NCI-H2029 treated with DMSO at 0.1 percent for 48 hours (cell line): ENCODE results near the gene SMPDL3A.
"Not testable (repeated sequence)": the region's sequence is repeated elsewhere in the genome, so short reads cannot be mapped to it uniquely, and the experiment has no call there.

ENCODE experiments used
- DNase-seq: peaks from one replicate; lab custom pipeline; 2025; lab: John Stamatoyannopoulos, UW

Gene SMPDL3A

DNA sequence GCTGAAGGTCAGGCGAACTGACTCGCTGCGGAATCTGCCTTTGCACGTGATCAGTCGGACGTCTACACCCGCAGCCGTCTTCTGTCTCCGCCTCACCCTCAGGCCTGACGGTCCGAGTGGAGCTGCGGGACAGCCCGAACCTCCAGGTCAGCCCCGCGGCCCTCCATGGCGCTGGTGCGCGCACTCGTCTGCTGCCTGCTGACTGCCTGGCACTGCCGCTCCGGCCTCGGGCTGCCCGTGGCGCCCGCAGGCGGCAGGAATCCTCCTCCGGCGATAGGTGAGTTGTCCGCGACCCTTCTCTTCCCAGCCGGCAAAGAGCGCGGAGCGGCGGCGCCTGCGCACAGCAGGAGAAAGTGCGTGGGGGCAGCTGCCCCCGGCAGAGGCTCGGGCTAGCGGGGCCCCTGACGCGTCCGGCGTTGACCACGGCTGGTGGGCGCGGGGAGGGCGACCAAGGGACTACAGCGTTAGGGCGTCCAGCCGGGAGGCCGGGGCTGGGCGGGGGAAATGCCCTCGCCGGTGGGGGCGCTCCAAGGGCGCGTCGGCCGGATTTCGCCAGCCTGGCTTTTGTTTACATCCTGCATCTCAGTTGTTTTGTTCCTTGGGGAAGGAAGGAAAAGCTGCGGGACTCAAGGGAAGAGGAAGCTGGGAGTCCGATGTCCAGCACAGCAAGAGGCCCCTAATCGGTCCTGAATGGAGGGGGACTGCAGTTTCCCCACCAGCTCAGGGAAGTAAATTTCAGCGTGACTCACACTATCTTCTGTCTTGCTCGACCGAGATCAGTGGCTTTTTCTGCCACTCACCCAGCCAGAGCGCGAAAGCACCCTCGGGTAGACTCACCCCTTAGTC, at the start of gene SMPDL3A:
Gene SMPDL3A, plus strand, starts transcription at position 77 of the 846 bp plus-strand sequence. Its CDS starts 89 bp downstream, at position 166.
- DNase-seq = peak; percentile 82

- no peak for DNase-seq
These were observed 49.0 kb upstream of the SMPDL3A start for GRCh38 chr6:122740091-122740490.

DNA sequence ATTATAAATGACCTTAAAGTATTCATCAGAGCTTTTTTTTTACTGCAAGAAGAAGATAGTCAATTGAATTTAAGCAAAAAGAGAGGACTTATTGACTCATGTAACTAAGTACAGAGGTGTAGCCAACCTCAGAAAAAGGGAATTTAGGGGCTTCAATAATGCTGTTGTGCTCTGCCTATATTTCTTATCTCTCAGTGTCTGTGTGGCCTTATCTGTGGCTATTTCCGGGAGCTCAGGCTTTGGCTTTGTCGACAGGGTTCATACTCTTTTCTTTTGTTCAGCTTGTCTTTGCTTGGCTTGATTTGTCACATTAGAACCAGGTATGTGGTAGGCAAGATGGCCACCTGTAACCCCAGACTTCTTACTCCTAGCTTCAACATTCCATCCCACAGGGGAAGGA, 48.1 kb upstream of the SMPDL3A start:
- no peak for DNase-seq

DNA sequence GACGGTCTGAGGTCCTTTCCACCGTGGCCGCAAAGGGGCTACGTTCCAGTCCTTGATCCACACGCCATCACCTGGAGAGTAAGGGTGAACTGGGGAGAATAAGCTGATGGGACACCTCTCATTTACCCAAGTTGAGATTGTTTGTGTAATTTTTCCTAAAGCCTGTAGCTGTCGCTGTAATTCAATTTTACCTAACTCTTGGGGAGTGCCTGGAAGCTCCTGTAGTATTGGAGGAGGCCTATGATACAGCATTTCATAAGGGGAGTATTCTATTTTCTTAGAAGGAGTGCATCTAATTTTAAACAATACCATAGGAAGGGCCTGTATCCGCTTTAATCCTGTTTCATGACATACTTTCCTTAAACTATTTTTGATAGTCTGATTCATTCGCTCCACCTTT, 44.8 kb upstream of the SMPDL3A start:
- DNase-seq = peak; percentile 51

GRCh38 chr6:122744856-122745255, 44.2 kb upstream of the SMPDL3A start:
- DNase-seq = peak; percentile 99

DNA sequence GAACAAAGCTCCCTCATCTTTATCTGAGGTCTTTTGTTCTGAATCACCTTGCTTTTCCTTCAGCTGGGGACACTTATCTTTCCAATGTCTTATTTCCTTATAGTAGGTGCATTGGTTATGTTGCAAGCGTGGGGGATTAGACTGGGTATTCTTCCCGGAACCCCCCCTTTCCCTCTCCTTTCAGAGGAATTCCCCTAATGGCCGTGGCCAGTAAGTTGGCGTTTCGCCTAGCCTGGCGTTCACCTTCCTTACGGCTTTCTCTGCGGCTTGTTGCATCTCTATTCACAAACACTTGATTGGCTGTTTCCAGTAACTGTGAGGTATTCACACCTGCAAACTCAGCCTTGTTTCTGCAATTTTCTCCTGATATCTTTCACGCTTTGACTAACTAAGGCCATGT, 42.4 kb upstream of the SMPDL3A start:
- DNase-seq = no peak

DNA sequence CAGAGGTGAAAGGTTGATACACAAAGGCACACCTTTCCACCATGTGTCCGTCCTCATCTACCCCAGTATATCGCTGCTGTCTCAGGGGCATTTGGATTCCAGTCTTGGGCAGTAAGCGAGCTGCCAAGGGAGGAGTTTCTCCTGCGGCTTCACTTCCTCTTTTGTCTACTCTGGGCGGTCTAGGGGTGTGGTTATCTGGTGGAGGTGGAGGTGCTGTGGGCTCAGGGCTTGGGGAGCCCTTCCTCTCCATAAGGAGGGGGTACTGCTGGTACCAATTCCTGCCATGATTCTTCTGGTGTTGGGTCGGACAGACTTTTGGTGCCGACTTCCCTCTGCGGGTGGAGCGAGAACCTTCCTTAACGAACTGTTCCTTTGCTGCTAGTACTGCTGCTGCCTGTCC, 41.5 kb upstream of the SMPDL3A start:
- DNase-seq = no peak

DNA sequence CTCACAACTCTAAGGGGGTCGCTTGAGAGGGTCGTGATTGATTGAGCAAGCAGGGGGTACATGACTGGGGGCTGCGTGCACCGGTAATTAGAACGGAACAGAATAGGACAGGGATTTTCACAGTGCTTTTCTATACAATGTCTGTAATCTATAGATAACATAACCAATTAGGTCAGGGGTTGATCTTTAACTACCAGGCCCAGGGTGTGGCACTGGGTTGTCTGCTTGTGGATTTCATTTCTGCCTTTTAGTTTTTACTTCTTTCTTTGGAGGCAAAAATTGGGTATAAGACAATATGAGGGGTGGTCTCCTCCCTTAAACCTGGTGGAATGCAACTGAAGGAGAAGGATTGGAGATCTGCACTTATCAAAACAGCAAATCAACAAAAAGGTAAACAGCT, 40.1 kb upstream of the SMPDL3A start:
- DNase-seq = not testable (repeated sequence)

DNA sequence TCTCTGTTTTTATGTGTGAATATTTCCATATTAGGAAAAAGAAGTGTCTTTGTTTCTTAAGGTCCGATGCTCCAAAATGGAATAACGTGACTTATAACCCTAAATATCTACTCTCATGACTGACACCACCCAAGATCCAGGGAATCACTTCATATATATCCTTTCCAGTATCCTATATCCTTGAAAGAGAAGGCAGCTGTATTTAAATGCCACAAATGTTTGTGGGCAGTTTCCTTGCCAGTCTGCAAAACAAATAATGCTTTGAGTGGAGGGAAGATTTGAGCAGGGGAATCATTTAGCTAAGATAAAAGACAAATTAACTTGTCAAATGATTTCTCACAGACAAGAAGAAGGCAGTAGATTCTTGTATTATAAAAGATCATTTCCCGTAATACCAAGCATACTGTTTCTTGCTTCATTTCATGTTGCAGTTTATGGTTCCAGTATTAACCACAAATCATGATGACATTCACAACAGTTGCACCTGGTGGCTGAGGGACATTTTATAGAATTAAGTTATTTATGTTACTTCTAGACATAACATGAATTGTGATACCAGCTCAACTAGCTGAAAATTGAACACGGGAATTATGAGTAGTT, 39.5 kb upstream of the SMPDL3A start:
- DNase-seq = peak; percentile 62

- no peak for DNase-seq
These were observed 37.7 kb upstream of the SMPDL3A start for GRCh38 chr6:122751326-122751725.

GRCh38 chr6:122752459-122752858, 36.6 kb upstream of the SMPDL3A start:
- no peak for DNase-seq

DNA sequence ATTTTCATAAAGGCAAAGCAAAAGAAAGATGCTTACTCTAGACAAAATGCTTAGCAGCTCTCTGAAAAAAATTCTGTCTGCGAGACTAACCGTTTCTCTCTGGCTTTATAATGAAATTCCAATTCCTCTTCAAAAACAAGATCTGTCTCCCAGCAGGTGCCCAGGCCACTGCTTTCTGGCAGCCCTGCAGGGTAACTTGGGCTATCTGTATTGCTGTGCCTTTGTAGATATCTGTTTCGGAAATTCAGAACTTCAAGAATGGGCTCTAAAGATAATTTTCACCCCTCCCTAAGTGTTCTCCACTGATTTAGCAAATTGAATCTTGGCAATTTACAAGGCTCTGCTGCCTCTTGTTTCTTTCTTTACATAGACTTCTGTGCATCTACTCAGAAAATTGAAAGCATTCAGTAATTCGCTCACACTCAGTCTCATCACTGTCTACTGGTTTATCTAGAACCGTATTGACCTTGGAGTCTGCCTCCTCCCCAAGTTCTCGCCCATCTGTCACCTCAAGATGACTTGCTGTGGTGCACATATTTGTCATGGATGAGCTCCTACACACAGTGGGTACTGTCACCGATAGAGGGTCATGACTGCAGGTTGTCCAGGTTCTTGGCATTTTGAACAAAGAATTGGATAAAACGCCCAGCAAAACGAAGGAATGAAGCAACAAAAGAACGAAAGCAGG, 35.9 kb upstream of the SMPDL3A start:
- DNase-seq = no peak

GRCh38 chr6:122753688-122754056, 35.4 kb upstream of the SMPDL3A start:
- peak; percentile 25 for DNase-seq

DNA sequence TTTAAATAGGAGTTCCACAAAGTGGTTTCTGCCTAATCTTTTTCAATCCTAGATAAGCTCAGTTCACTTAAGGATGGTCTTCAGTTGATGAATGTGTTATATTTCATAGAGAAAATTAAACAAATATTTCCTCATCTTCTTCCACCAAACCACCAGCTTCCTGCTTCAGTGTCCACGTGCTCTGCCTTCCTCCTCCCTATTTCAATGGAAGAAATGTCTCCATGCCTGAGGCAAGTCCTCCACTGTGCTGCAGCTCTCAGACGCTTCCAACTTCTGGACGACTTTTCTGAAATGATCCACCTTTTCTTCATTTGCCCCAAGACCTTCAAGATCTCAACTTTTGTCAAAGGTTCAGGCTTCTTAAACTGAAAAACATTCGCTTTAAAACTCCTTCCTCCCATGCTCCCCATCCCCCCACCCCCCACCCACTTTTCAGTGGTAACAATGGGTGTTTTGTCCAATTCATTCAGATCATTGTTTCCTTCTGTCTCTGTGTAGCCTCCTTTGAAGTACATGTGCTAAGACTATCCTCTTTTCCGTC, 34.8 kb upstream of the SMPDL3A start:
- DNase-seq = no peak

- DNase-seq = no peak
These were observed 33.2 kb upstream of the SMPDL3A start for GRCh38 chr6:122755901-122756300.

GRCh38 chr6:122758927-122759334, 30.1 kb upstream of the SMPDL3A start:
- DNase-seq = no peak

GRCh38 chr6:122760330-122760729, 28.7 kb upstream of the SMPDL3A start:
- DNase-seq = no peak

GRCh38 chr6:122766256-122766655, 22.8 kb upstream of the SMPDL3A start:
- no peak for DNase-seq

DNA sequence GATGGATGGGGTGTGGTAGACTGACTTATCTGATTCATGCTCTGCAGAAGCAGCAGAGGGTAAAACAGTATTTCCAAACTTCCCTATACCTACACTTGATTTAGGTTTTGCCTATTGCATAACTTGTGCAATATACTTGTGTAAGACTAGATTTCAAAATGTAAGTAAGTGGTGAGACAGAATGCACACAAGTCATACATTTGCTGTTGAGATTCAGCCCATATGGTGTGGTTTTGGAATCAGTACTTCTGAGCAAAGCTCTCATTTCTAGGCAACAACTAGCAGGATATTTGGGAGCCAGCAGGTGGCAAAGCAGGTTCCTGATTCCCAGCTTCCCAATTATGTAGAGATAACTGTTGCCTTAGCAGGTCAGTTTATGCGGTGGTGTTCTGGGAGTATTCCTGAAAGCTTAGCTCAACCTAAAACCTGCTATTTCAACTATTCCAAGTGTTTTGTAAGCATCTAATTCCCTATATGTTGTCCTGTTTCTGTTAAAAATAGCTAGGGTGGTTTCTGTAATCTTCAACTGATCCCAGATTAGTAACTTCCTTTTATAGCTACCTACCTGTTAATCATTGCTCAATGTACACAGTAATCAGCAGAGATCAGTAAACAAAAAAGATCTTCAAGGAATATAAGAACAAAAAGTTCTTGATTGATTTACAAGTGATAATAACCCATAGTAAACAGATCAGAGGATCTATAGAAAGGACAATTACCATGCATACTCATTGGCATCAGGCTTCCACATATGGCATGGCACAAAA, 18.0 kb upstream of the SMPDL3A start:
- no peak for DNase-seq

DNA sequence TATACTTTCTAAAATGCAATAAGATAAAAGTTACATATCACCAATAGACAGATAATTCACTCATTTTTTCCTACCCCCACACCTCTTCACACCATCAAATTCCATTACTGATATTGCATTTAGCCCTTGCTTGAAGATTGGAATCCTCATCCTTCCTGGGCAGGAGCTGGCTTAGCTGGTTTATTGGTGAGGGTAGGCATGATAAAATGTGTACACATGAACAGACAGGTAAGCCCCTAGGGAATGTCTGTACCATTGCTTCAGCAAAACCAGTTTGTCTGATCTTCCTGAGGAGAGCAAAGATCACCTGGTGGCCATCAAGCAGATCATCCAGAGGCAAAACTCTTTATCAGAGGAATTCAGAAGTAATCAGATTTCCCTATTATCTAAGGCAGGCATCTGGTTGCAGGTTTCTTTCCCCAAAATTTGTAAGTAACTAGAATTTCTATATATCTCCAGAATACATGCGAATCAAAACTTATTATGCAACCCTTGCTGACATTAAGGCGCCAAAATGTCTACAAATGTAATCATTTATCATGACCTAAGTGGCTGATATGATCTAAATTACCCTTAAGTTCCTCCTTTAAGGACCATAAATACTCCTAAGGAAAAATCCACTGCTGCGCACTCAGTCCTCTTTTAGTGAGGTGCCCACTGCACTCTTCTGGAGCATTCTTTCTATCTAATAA, 16.2 kb upstream of the SMPDL3A start:
- no peak for DNase-seq

DNA sequence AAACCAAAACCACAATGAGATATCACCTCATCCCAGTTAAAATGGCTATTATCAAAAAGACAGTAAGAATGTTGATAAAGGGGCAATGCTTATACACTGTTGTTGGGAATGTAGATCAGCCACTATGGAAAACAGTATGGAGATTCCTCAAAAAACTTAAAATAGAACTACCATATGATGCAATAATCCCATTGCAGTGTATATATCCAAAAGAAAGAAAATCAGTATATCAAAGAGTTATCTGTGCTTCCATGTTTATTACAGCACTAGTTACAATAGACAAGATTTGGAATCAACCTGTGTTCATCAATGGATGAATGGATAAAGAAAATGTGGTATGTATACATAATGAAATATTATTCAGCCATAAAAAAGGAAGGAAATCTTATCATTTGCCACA, 13.1 kb upstream of the SMPDL3A start:
- no peak for DNase-seq
